ENCODE measurements around the gene KRT36. TPM values are rescaled to one million over a fixed set of nuclear protein-coding genes. Genes with fewer than 3 reads are reported as not detected.

The KRT36 gene
- total RNA-seq, 2 donors from 2014 or later, result not detected

DNA sequence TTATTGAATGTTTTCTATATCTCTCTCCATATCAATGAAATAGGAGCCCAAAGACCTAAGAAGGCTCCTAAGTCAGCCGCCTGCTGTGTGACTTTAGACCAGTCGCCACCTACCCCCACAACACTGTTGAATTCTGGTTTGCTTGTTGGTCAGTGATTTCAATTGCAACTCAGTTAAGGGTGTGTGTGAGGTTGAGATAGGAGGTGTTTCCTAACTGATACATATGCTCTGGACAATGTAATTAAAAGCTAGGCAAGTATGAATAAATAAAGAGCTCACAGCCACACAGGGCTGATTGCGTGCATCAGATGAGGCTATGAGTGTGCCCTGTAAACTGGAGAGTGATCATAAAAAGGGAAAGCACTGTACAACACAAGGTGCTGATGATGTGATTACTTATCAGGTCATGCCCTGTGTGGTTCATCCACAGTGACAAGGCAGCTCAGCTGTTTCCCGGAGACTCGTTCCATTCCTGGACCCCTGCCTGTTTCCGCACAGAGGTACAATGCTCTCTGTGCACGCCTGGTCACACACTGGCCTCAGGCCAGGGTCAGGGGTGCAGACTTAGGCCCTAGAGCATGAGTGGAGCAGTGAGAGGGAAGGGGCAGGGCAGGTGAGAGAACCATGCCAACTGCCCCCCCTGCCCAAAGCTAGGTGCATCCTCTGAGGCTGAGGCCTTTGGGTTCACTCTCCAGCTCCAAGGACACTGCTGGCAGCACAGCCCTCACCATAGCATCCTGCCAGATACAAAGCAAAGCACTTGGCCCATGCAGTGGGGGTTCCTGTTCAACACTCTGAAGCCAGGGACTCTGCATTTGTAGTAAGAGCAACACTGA lies 5.5 kb downstream of the KRT36 start:
- no peaks in the 10 kb centered on the region for H3K9me3 ChIP-seq
- no peak overlapping the region for H3K4me3 ChIP-seq
- no peak overlapping the region for H3K27ac ChIP-seq
- TF ChIP-seq, protein P1, sequence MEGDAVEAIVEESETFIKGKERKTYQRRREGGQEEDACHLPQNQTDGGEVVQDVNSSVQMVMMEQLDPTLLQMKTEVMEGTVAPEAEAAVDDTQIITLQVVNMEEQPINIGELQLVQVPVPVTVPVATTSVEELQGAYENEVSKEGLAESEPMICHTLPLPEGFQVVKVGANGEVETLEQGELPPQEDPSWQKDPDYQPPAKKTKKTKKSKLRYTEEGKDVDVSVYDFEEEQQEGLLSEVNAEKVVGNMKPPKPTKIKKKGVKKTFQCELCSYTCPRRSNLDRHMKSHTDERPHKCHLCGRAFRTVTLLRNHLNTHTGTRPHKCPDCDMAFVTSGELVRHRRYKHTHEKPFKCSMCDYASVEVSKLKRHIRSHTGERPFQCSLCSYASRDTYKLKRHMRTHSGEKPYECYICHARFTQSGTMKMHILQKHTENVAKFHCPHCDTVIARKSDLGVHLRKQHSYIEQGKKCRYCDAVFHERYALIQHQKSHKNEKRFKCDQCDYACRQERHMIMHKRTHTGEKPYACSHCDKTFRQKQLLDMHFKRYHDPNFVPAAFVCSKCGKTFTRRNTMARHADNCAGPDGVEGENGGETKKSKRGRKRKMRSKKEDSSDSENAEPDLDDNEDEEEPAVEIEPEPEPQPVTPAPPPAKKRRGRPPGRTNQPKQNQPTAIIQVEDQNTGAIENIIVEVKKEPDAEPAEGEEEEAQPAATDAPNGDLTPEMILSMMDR (IDR thresholded peaks at IDR 0.05), result no peak
- intact Hi-C loops (cut with DNase I), result loop anchor here (10.0 kb wide), 1 partner anchor 161 kb away; no protein-coding TSS in a partner anchor
- no peaks in the 10 kb centered on the region for H3K36me3 ChIP-seq
- H3K9ac ChIP-seq (ENCODE audit: low read depth in 2 of 2, low read length in 2 of 2), result no peak overlapping the region
- H3K4me1 ChIP-seq, result no peaks in the 10 kb centered on the region
- H3K27me3 ChIP-seq, result no peaks in the 10 kb centered on the region
- DNase-seq, result no peak

DNA sequence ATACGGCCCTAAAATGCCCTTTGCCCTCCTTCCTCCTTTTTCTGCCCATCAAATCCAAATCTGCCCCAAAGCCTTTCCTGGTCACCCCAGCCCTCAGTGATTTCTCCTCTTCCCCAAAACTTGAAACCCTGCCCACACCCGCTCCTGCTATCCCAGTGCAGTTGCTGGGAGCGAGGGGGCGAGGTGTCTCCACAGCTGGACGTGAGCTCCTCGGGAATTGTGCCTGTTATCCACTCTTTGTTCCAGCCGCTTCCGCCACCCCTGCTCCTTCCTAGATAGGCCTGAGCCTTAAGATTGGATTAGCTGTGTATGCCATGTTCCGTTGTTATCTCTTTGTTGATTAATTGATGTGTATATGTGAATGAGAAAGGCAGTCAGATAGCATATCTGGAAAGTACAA lies 6.2 kb downstream of the KRT36 start:
- H3K9ac ChIP-seq (ENCODE audit: low read depth in 2 of 2, low read length in 2 of 2), result no peak overlapping the region
- H3K4me1 ChIP-seq, result no peaks in the 10 kb centered on the region
- no peak overlapping the region for H3K27ac ChIP-seq
- no peaks in the 10 kb centered on the region for H3K9me3 ChIP-seq
- H3K4me3 ChIP-seq, result no peak overlapping the region
- no peaks in the 10 kb centered on the region for H3K27me3 ChIP-seq
- DNase-seq, result no peak
- H3K36me3 ChIP-seq, result no peaks in the 10 kb centered on the region
- intact Hi-C loops (cut with DNase I), result loop anchor here (10.0 kb wide), 1 partner anchor 161 kb away; no protein-coding TSS in a partner anchor
- TF ChIP-seq, protein P1 (IDR thresholded peaks at IDR 0.05), result no peak

DNA sequence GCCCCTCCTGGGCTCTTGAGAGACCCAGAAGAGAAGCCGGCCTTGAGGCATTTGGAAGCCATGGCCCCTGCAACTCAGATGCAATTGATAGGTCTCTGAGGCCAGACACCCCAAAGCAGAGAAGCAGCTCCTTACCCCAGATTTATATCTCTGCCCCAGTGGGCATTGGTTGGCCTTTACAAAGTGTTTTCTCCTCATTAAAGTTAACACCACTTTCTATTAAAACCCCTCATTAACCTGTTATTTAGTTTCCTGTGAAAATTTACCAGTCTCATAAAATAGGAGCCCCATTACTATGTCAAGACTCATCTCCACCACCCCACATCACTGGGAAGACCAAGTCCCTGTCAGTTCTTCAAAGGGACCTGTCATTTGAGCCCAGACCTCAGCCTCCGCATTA lies 8.7 kb downstream of the KRT36 start, which contains the start of gene KRT35:
KRT35 (minus strand) TSS at position 116 of the 400 bp plus-strand sequence; CDS start at position 62, 54 bp downstream.
- Histone ChIP-seq H3K36me3 (no peaks in the 10 kb centered on the region), H3K9me3 (no peaks in the 10 kb centered on the region), H3K27me3 (no peaks in the 10 kb centered on the region), H3K4me3 (no peak within 1 kb of the TSS), H3K4me1 (no peaks in the 10 kb centered on the region), H3K27ac (no peak within 1 kb of the TSS), H3K9ac (ENCODE audit: low read depth in 2 of 2, low read length in 2 of 2) (no peak within 1 kb of the TSS)
- TF ChIP-seq, protein P1 (IDR thresholded peaks at IDR 0.05), result no peak
- intact Hi-C loops (cut with DNase I), result loop anchor here (10.0 kb wide), 1 partner anchor 164 kb away; no protein-coding TSS in a partner anchor
- DNase-seq, result no peak

DNA sequence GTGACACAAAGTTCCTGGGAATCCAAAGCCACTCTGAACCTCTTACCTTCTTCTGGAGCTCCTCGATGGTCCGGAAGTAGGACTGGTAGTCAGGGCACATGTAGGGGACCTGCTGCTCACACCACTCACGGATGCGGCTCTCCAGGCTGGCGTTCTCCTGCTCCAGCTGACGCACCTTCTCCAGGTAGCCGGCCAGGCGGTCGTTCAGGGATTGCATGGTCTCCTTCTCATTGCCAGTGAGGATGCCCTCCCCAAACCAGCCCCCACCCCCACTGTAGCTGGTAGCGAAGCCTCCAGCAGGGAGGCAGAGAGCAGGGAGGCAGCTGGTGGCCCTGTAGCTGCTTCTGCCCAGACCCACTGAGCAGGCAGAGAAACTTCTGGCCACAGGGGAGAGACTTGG lies 9.1 kb downstream of the KRT36 start:
- no peaks in the 10 kb centered on the region for H3K4me1 ChIP-seq
- no peak overlapping the region for H3K27ac ChIP-seq
- intact Hi-C loops (cut with DNase I), result loop anchor here (10.0 kb wide), 1 partner anchor 164 kb away; no protein-coding TSS in a partner anchor
- TF ChIP-seq, protein P1 (IDR thresholded peaks at IDR 0.05), result no peak
- no peak overlapping the region for H3K9ac ChIP-seq (ENCODE audit: low read depth in 2 of 2, low read length in 2 of 2)
- H3K27me3 ChIP-seq, result no peaks in the 10 kb centered on the region
- no peak for DNase-seq
- no peaks in the 10 kb centered on the region for H3K9me3 ChIP-seq
- H3K36me3 ChIP-seq, result no peaks in the 10 kb centered on the region
- H3K4me3 ChIP-seq, result no peak overlapping the region

DNA sequence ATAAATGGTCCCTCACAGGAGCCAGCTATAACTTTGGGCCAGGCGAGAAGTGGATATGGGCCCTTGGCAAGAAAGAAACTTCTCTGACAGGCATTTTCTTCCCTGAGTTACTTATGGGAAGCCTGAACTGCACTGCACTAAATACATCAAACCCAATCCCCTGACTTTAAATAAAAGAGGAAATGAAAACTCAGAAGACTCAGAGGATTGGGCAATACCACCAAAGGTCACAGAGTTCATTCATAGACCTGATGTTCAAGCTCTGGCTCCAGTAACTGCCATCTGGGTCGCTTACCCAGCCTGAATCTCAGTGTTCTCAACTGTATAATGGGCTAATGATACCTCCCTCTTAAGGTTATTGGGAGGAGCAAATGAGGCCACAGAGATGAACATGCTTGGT lies 9.6 kb downstream of the KRT36 start:
- no peak for DNase-seq
- TF ChIP-seq, protein P1 (IDR thresholded peaks at IDR 0.05), result no peak
- no peaks in the 10 kb centered on the region for H3K36me3 ChIP-seq
- H3K9me3 ChIP-seq, result no peaks in the 10 kb centered on the region
- no peak overlapping the region for H3K27ac ChIP-seq
- intact Hi-C loops (cut with DNase I), result loop anchor here (10.0 kb wide), 1 partner anchor 165 kb away; no protein-coding TSS in a partner anchor
- H3K4me1 ChIP-seq, result no peaks in the 10 kb centered on the region
- no peaks in the 10 kb centered on the region for H3K27me3 ChIP-seq
- no peak overlapping the region for H3K4me3 ChIP-seq
- H3K9ac ChIP-seq (ENCODE audit: low read depth in 2 of 2, low read length in 2 of 2), result no peak overlapping the region
